Suprapubic skin (tissue), 3 donors: ENCODE results near the gene DNAH5.

Source experiments
- CTCF ChIP-seq, 2 donors: fragments of 200-600 bp in 1 of 2; fragments of 450-650 bp in 1 of 2; sonication (generic) in 1 of 2; IDR thresholded peaks; one replicate each; pipeline ENCODE4 v1.5.1; 2016 to 2019; ENCODE audit warnings: antibody characterized with exemption in 2 of 2, mild to moderate bottlenecking in 1 of 2, moderate library complexity in 1 of 2
- POLR2AphosphoS5 ChIP-seq, 3 donors: sonication (generic); formaldehyde crosslinking; IDR thresholded peaks; one replicate each; pipeline ENCODE4 v1.6.1; 2017; ENCODE audit warnings: antibody characterized with exemption in 3 of 3

DNA sequence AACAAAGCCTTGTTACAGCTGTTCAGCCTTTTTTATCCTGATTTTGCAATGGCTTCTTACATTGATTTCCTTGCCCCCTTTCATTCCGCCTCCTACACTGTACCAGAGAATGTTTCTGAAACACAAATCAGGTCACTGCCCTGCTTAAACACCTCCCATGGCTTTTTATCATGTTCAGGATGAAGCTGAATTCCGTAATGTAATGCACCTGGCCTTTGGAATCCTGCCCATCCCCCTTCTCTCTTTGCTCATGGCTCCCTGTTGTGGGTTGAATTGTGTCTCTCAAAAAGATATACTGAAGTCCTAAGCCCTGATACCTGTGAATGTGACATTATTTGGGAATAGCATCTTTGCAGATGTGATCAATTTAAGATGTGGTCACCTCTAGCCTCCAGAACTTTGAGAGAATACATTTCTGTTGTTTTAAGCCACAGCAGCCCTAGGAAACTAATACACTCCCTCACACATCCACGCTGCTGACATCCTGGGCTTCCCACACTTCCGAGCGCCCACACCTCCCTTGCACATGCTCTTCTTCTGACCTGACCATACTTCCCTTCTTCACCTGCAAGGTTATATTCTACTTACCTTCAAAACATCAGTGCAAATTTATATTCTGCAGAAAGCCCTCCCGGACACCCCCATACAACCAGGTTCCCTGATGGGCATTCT is 101.2 kb downstream of the DNAH5 start:
- TF ChIP-seq POLR2AphosphoS5 (IDR thresholded peaks at IDR 0.05) (no peak), CTCF (IDR thresholded peaks at IDR 0.05) (no peak)
